ENCODE measurements around the gene PCGF3. TPM values are rescaled to one million over a fixed set of nuclear protein-coding genes. Genes with fewer than 3 reads are reported as not detected.

PCGF3 gene
- total and polyA plus RNA-seq, 9 of the 15 experiments (the other 6 are each of a cell fraction or from before 2014, with no cell fraction given) = 2.6 to 46.1 (median 20.3) TPM

DNA sequence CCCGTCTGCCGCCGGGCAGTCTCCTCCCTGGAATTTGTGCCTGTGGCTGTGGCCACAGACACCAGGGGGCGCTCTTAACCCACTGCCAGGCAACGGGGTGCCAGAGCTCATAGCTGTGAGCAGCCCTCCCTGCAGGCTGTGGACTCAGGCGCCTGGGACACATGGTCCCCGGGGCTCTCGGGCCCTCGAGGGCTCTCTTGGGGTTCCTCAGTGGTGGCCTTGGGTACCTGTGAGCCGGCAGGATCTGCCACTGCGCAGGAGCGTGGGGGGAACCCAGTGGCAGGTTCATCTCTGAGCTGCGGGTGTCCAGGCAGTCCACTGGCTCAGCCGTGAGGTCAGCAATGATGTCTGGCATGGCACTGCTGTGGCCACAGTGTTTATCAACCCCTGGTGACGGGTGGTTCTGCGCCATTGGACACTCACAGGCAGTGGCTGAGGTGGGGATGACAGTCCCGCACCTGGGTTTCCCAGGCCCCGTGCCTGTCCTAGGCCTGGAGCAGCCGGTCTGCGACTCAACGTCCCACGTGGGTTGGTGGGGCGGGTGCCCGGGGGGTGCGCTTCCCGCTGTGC, 37.2 kb downstream of the PCGF3 start (continued):
- TF ChIP-seq, protein P1, sequence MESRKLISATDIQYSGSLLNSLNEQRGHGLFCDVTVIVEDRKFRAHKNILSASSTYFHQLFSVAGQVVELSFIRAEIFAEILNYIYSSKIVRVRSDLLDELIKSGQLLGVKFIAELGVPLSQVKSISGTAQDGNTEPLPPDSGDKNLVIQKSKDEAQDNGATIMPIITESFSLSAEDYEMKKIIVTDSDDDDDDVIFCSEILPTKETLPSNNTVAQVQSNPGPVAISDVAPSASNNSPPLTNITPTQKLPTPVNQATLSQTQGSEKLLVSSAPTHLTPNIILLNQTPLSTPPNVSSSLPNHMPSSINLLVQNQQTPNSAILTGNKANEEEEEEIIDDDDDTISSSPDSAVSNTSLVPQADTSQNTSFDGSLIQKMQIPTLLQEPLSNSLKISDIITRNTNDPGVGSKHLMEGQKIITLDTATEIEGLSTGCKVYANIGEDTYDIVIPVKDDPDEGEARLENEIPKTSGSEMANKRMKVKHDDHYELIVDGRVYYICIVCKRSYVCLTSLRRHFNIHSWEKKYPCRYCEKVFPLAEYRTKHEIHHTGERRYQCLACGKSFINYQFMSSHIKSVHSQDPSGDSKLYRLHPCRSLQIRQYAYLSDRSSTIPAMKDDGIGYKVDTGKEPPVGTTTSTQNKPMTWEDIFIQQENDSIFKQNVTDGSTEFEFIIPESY (CRISPR knock-in tag; IDR thresholded peaks at IDR 0.05) = 0 out of 2 replicates have a peak, but pooled peaks have one; percentile 48
- TF ChIP-seq, protein P2, sequence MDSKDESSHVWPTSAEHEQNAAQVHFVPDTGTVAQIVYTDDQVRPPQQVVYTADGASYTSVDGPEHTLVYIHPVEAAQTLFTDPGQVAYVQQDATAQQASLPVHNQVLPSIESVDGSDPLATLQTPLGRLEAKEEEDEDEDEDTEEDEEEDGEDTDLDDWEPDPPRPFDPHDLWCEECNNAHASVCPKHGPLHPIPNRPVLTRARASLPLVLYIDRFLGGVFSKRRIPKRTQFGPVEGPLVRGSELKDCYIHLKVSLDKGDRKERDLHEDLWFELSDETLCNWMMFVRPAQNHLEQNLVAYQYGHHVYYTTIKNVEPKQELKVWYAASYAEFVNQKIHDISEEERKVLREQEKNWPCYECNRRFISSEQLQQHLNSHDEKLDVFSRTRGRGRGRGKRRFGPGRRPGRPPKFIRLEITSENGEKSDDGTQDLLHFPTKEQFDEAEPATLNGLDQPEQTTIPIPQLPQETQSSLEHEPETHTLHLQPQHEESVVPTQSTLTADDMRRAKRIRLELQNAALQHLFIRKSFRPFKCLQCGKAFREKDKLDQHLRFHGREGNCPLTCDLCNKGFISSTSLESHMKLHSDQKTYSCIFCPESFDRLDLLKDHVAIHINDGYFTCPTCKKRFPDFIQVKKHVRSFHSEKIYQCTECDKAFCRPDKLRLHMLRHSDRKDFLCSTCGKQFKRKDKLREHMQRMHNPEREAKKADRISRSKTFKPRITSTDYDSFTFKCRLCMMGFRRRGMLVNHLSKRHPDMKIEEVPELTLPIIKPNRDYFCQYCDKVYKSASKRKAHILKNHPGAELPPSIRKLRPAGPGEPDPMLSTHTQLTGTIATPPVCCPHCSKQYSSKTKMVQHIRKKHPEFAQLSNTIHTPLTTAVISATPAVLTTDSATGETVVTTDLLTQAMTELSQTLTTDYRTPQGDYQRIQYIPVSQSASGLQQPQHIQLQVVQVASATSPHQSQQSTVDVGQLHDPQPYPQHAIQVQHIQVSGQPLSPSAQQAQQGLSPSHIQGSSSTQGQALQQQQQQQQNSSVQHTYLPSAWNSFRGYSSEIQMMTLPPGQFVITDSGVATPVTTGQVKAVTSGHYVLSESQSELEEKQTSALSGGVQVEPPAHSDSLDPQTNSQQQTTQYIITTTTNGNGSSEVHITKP (IDR thresholded peaks at IDR 0.05; ENCODE audit: partially characterized antibody) = no peak
- TF ChIP-seq MAZ (CRISPR knock-in tag; conservative IDR thresholded peaks at IDR 0.05 in 1 of 2, IDR thresholded peaks at IDR 0.05 in 1 of 2) (peak in 1 of 2 experiments; percentile 51; a peak in 1 of 4 replicates), CEBPB (tag; IDR thresholded peaks at IDR 0.05) (no peak), NR2C1 (IDR thresholded peaks at IDR 0.05) (no peak), NR2C1 (tag; IDR thresholded peaks at IDR 0.05) (no peak), ZFP1 (CRISPR knock-in tag; IDR thresholded peaks at IDR 0.05) (no peak), ZKSCAN3 (CRISPR knock-in tag; IDR thresholded peaks at IDR 0.05) (no peak), TEAD4 (IDR thresholded peaks at IDR 0.05; ENCODE audit: low read length) (0 out of 2 replicates have a peak, but pooled peaks have one; percentile 32), TEAD4 (CRISPR knock-in tag; IDR thresholded peaks at IDR 0.05; ENCODE audit: borderline replicate concordance) (no peak), FIP1L1 (IDR thresholded peaks at IDR 0.05; ENCODE audit: low read depth, low read length, poor library complexity, severe bottlenecking) (peak; percentile 23), L3MBTL2 (IDR thresholded peaks at IDR 0.05) (0 out of 2 replicates have a peak, but pooled peaks have one; percentile 23), CCNT2 (IDR thresholded peaks at IDR 0.05; ENCODE audit: borderline replicate concordance, extremely low read depth, insufficient read length, low read depth, low read length) (peak; percentile 21), RB1 (IDR thresholded peaks at IDR 0.05; ENCODE audit: low read depth) (peak; percentile 63; the same call in 1 of the 2 replicates), NFE2L1 (tag; IDR thresholded peaks at IDR 0.05; ENCODE audit: borderline replicate concordance, low read depth) (no peak), RBM39 (optimal IDR thresholded peaks at IDR 0.05; ENCODE audit: low read depth, low read length) (no peak)
- TF ChIP-seq, protein P3, sequence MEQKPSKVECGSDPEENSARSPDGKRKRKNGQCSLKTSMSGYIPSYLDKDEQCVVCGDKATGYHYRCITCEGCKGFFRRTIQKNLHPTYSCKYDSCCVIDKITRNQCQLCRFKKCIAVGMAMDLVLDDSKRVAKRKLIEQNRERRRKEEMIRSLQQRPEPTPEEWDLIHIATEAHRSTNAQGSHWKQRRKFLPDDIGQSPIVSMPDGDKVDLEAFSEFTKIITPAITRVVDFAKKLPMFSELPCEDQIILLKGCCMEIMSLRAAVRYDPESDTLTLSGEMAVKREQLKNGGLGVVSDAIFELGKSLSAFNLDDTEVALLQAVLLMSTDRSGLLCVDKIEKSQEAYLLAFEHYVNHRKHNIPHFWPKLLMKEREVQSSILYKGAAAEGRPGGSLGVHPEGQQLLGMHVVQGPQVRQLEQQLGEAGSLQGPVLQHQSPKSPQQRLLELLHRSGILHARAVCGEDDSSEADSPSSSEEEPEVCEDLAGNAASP (IDR thresholded peaks at IDR 0.05) = no peak
- TF ChIP-seq, protein P4, sequence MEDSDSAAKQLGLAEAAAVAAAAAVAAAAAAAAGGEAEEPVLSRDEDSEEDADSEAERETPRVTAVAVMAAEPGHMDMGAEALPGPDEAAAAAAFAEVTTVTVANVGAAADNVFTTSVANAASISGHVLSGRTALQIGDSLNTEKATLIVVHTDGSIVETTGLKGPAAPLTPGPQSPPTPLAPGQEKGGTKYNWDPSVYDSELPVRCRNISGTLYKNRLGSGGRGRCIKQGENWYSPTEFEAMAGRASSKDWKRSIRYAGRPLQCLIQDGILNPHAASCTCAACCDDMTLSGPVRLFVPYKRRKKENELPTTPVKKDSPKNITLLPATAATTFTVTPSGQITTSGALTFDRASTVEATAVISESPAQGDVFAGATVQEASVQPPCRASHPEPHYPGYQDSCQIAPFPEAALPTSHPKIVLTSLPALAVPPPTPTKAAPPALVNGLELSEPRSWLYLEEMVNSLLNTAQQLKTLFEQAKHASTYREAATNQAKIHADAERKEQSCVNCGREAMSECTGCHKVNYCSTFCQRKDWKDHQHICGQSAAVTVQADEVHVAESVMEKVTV (CRISPR knock-in tag; IDR thresholded peaks at IDR 0.05) = 0 out of 2 replicates have a peak, but pooled peaks have one; percentile 24

All from K562 (cell line).